HUDEP-2 (cell line): ENCODE results near the gene CDKAL1.

Experiments used
- DNase-seq, 76 experiments: peaks; one replicate each; lab custom pipeline; 2025; ENCODE audit not compliant: unreplicated experiment in 76 of 76; lab: John Stamatoyannopoulos, UW

CDKAL1 gene

GRCh38 chr6:20996099-20996498, 461.8 kb downstream of the CDKAL1 start:
- no peak for DNase-seq

GRCh38 chr6:20997143-20997769, 463.0 kb downstream of the CDKAL1 start:
- DNase-seq: no peak

GRCh38 chr6:20997770-20998147, 463.5 kb downstream of the CDKAL1 start:
- no peak for DNase-seq

GRCh38 chr6:20998748-20999448, 464.6 kb downstream of the CDKAL1 start:
- no peak for DNase-seq

GRCh38 chr6:21000331-21000801, 466.1 kb downstream of the CDKAL1 start:
- DNase-seq: no peak

- no peak for DNase-seq
These were observed 467.5 kb downstream of the CDKAL1 start for GRCh38 chr6:21001736-21002135.

GRCh38 chr6:21003780-21004541, 469.7 kb downstream of the CDKAL1 start:
- DNase-seq: no peak

- no peak for DNase-seq
These were observed 471.7 kb downstream of the CDKAL1 start for GRCh38 chr6:21005816-21006570.

GRCh38 chr6:21019614-21020013, 485.4 kb downstream of the CDKAL1 start:
- DNase-seq: no peak

GRCh38 chr6:21022343-21023107, 488.3 kb downstream of the CDKAL1 start:
- DNase-seq: no peak

GRCh38 chr6:21023210-21023609, 489.0 kb downstream of the CDKAL1 start:
- no peak for DNase-seq

- no peak for DNase-seq
These were observed 490.4 kb downstream of the CDKAL1 start for GRCh38 chr6:21024616-21025015.

GRCh38 chr6:21026576-21027273, 492.5 kb downstream of the CDKAL1 start:
- DNase-seq: no peak

- no peak for DNase-seq
These were observed 493.2 kb downstream of the CDKAL1 start for GRCh38 chr6:21027507-21027906.

GRCh38 chr6:21031182-21031581, 496.9 kb downstream of the CDKAL1 start:
- DNase-seq: no peak

- DNase-seq: no peak
These were observed 498.8 kb downstream of the CDKAL1 start for GRCh38 chr6:21033084-21033483.

- no peak for DNase-seq
These were observed 499.3 kb downstream of the CDKAL1 start for GRCh38 chr6:21033575-21034026.

GRCh38 chr6:21034345-21034744, 500.1 kb downstream of the CDKAL1 start:
- no peak for DNase-seq

- DNase-seq: no peak
These were observed 503.2 kb downstream of the CDKAL1 start for GRCh38 chr6:21037453-21037852.

GRCh38 chr6:21039926-21040325, 505.7 kb downstream of the CDKAL1 start:
- no peak for DNase-seq
